NCI-H2171 treated with DMSO at 0.1 percent for 48 hours (cell line): ENCODE measurements around the gene SH3BGRL2.
A peak's percentile ranks its signal among the peaks of the same experiment; 100 is the strongest.
"Not testable (repeated sequence)": the region's sequence is repeated elsewhere in the genome, so short reads cannot be mapped to it uniquely, and the experiment has no call there.

ENCODE experiments used
- DNase-seq: peaks from one replicate; lab custom pipeline; 2025; lab: John Stamatoyannopoulos, UW

The SH3BGRL2 gene

DNA sequence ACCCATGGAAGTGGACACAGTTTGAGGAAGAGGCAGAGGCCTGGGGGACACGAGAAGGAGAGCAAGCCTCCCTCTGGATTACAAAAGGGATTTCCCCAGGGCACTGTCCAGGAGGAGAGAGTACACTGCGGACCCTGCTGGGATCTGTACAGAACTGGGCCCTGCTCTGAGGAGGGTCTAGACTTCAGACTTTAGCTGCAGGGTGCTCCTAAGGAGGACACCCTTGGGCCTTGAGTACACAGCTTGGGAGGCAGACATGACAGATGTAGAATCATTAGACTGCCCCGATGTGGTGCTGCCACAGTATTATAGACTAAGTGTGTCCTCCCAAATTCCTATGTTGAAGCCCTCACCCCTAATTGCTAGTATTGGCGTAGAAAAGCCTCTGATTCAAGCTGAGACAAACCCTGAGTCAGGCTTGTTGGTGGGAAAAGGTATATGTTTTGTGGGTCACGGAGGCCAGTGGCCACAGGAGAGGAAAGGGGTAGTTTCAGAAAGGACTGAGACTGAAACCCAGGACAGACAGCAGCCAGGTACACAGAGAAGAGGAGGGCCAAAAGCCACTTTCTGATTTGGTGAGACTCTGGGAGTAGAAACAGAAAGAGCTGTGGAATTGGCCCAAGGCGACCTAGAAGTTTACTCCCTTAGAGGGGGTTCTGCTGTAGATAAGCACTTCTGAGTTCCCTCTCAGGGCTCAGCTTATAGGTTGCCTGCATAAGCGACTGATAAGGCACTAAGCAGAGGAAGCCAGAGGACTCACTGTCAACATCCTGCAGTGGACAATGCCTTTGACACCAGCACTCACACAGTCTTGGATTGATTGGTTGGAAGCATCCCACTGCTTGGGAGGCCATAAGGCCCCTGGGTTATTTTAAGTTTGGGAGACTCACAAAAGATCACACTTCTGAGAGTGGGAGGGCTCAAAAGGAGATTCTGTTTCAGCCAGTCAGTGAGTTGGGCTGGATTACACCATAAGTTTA lies 16.5 kb upstream of the SH3BGRL2 start:
- DNase-seq: no peak

DNA sequence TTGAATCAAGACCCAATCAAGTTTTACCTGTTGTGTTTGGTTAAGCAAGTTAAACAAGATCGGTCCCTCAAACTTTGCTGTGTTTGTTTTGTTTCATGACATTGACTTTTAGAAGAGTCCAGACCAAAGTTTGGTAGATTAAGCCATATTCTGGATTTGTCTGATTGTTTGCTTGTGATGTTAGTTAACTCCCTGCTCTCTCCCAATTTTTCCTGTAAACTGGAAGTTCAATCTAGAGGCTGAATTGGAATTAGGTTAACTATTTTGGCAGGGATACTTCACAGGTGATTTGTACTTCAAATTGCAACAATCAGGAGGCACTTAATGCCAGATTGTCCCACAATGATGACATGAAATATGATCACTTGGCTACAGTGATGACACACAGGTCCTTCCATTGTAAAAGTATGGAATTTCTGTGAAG lies 13.6 kb upstream of the SH3BGRL2 start:
- DNase-seq: peak; percentile 15

- DNase-seq: not testable (repeated sequence)
These were observed 12.7 kb upstream of the SH3BGRL2 start for GRCh38 chr6:79618425-79618824.

DNA sequence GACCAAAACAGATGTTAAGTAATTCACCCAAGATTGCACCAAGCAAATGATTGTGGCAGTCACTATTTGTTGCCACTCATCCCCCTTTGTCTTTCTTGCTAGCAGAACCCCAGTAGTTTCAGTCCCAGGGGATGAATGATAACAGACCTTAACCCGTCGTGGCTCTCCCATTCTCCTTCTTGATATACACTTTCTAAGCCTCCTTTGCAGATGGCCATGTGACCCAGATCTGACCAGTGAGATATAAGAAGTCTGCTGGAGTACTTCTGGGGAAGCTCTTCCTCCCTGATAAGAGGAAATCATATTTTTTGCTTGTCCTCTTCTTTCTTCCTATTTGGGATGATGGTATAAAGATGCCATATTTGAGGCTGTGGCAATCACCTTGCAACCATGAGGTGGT lies 9.6 kb upstream of the SH3BGRL2 start:
- no peak for DNase-seq

DNA sequence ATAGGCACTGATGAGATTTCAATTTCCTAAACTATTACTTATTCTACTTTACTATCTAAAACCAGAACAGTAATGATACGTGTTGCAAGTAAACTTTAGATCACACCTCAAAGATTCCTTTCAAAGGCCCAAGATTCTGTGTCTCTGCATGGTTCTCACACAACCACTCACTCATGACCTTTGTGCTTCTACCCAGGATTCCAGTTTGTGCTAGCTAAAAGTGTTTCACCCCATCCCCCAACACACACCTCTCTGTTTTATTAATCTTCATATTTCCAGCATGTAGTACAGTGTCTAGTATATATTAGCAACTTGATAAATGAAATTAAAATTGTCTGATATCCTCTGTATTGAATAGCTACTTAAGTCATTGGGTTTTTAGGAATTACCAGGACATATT lies 8.8 kb upstream of the SH3BGRL2 start:
- no peak for DNase-seq

GRCh38 chr6:79623106-79623505 lies 8.0 kb upstream of the SH3BGRL2 start:
- DNase-seq: no peak

DNA sequence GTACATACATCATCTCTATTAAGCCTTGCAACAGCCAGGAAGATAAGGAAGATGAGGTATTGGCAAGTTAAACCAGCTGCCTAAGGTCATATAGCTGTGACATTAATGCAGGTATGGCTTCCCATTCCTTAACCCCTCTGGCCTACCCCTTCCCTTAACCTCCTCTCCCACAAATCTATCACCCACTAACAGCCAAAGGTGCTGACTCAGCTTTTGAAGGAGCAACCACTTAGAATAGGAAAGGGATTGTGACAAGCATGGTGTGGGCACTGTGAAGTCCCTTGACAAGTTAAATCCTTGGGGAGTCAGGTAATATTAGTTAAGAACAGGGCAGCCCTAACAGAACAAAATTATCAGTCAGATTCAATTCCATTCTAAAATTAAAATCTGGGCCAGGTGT lies 5.4 kb upstream of the SH3BGRL2 start:
- DNase-seq: no peak

GRCh38 chr6:79626811-79627210 lies 4.3 kb upstream of the SH3BGRL2 start:
- no peak for DNase-seq

DNA sequence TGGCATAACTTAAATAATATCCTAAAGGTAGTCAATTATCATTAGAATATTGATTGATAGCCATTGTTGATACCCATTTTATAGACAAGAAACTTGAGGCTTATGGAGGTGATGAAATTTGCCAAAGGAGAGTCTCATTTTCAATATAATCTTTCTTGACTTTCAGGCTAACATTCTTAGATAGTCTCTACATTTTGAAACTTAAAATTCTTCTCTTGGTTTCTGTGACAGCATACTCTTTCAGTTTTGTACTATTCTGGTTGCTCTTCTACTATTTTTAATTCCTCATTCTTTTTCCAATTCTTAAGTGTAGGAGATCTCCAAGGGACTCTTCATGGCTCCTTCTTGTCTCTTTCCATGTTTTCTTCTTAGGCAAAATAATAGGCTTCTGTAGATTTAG lies 3.7 kb upstream of the SH3BGRL2 start:
- DNase-seq: no peak

- DNase-seq: no peak
These were observed 2.5 kb upstream of the SH3BGRL2 start for GRCh38 chr6:79628466-79629288.

DNA sequence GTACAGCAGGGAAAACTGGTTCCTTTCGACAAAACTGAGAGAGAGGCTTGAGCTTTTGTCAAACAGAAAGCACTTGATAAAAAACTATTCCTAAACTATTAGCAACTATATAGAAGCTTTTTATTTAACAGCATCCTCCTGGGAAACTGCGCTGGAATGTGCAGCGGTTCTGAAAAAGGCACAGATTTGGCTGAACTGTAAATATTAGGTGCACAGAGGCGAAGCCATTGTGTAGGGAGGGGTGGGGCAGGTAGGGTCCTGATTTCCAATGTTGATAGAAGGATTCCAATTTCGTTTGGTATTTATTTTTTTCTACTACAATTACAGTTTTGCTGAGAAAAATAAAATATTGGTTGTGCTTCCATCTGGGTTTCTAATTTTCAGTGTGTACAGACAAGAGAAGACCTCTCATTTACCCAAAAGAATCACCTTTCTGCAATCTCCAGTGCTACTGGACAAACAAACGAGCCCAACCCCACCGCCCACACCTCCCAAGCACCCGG lies 698 bp upstream of the SH3BGRL2 start:
- no peak for DNase-seq

- DNase-seq: peak; percentile 63
These were observed 604 bp downstream of the SH3BGRL2 start for GRCh38 chr6:79631693-79632172.

- no peak for DNase-seq
These were observed 1.5 kb downstream of the SH3BGRL2 start for GRCh38 chr6:79632580-79632979.

GRCh38 chr6:79634491-79635231 lies 3.5 kb downstream of the SH3BGRL2 start:
- DNase-seq: no peak

- DNase-seq: no peak
These were observed 4.1 kb downstream of the SH3BGRL2 start for GRCh38 chr6:79635232-79635543.

GRCh38 chr6:79636673-79637072 lies 5.5 kb downstream of the SH3BGRL2 start:
- no peak for DNase-seq

DNA sequence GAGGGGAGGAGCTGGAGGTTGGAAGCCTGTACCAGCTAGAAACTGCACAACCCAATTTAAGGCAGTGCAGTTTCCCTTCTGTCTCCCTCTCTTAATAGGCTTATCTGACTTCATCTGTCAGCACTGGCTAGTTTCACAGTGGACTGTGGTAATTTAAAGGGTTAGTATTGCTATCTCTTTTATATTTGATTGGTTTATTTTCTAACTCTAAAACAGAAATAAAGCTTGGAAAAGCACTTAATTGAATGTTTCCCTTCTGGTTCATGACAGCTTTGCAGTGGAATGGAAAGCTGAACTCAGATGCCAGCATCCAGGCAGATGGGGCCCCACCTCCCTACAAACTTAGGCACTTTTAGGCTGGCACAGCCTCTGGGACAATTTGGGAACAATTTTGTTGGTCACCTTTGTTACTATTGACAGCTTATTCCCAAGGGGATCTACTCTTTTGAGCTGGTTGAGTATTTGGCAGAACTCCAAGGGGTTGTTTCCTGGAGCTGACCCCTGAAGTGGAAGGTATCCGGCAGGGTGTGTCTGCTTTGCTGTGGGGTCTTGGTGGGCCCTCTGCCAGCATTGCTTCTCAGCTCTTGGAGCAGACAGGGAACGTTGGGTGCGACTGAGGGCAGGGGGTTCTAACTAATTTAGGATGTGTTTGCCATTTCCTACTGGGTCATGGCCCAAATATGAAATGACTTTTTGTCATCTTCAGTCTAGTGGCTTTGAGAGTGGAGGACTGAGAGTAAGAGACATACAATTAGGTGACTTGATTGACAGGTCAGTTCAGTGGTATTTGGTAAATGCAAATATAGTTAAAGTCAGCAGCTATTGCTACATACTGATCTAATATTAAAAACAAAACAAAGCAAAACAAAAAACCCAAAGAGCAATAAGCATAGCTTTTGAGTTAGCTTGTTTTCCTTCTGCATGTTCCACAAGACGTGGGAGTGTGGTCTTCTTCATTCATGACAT lies 9.3 kb downstream of the SH3BGRL2 start:
- peak; percentile 10 for DNase-seq

DNA sequence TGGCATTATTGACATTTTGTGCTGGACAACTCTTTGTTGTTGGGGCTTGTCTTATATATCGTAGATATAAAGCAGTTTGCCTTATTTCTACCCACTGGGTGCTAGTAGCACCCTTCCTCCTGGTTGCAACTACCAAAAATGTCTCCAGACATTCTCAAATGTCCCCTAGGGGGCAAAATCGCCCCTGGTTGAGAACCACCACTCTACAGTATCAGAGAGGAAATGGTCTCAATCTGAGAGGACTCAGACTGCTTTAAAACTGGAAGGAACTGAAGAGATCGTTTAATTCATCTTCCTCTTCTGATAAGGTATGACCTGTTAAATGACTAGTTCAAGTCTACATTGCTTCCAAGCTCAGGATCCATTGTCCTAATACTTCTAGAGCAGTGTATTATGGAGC lies 14.9 kb downstream of the SH3BGRL2 start:
- DNase-seq: no peak

DNA sequence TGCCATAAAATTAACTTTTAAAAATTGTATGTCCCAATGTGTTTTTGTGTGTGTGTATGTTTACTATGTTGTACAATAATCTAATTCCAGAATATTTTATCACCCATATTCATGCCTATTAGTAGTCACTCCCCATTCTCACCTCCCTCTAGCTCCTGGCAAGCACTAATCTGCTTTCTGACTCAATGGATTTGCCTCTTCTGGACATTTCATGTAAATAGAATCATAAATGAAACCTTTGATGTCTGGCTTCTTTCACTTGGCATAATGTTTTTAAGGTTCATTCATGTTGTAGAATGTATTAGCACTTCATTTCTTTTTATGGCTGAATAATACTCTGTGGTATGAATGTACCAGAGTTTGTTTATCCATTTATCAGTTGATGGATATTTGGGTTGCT lies 15.4 kb downstream of the SH3BGRL2 start:
- DNase-seq: no peak

- no peak for DNase-seq
These were observed 16.6 kb downstream of the SH3BGRL2 start for GRCh38 chr6:79647741-79648140.

DNA sequence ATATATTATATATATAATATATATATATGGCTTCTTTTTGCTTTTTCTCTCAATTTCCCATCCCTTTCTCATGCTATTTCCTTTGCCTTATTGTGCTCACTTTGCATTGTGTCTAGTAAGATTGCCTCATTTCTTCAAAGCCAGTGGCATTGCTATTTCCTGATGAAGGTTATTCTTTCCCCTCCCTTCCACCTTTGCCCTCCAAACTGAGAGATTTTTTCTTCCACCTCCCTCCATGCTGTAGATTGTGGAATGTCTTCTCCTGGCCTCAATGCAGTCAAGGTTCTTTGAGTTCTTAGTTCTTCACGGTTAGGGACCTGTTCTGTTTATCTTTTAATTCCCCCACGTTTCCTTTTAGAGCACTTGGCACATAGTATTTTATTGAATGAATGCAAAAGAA lies 17.2 kb downstream of the SH3BGRL2 start:
- no peak for DNase-seq
